ENCODE data around the gene CELA2A. TPM values are rescaled to one million over a fixed set of nuclear protein-coding genes. Genes with fewer than 3 reads are reported as not detected.

Gene CELA2A
- total and polyA plus RNA-seq, 5 donors from 2014 or later, result not detected

- H3K36me3 ChIP-seq (ENCODE audit: control insufficient read depth, insufficient read depth, low read length), result no peaks in the 10 kb centered on the region
- no peaks in the 10 kb centered on the region for H3K27me3 ChIP-seq (ENCODE audit: control insufficient read depth, insufficient read depth, low read length)
- H3K4me1 Mint-ChIP-seq, result no peaks in the 10 kb centered on the region
- DNase-seq (no peak), ATAC-seq (ENCODE audit: low read depth in 2 of 2) (no peak)
- H3K4me1 ChIP-seq (ENCODE audit: control insufficient read depth, insufficient read depth, low read length, poor library complexity, severe bottlenecking), result no peaks in the 10 kb centered on the region
- no peak overlapping the region for H3K27ac Mint-ChIP-seq
- peaks cover 4% of the 10 kb centered on the region for H3K27me3 Mint-ChIP-seq
- peaks cover 0 to 3% (median 0%) of the 10 kb centered on the region in 7 donors for H3K9me3 Mint-ChIP-seq
- no peak overlapping the region for H3K27ac ChIP-seq (ENCODE audit: insufficient read depth, low read length, poor library complexity, severe bottlenecking)
- H3K4me3 ChIP-seq (ENCODE audit: low read depth, low read length), result no peak overlapping the region
- no peaks in the 10 kb centered on the region for H3K9me3 ChIP-seq (ENCODE audit: control insufficient read depth in 2 of 2, low read length in 2 of 2)
- no peaks in the 10 kb centered on the region for H3K36me3 Mint-ChIP-seq
- no peak overlapping the region for H3K4me3 Mint-ChIP-seq
These were observed 7.0 kb upstream of the CELA2A start for GRCh38 chr1:15449567-15449966.

GRCh38 chr1:15451014-15451722 is 5.4 kb upstream of the CELA2A start:
- ATAC-seq (ENCODE audit: low read depth in 2 of 2), result no peak
- Histone ChIP-seq H3K36me3 (ENCODE audit: control insufficient read depth, insufficient read depth, low read length) (no peaks in the 10 kb centered on the region), H3K27me3 (ENCODE audit: control insufficient read depth, insufficient read depth, low read length) (no peaks in the 10 kb centered on the region), H3K4me1 (ENCODE audit: control insufficient read depth, insufficient read depth, low read length, poor library complexity, severe bottlenecking) (no peaks in the 10 kb centered on the region), H3K27ac (ENCODE audit: insufficient read depth, low read length, poor library complexity, severe bottlenecking) (no peak overlapping the region), H3K9me3 (ENCODE audit: control insufficient read depth in 2 of 2, low read length in 2 of 2) (no peaks in the 10 kb centered on the region), H3K4me3 (ENCODE audit: low read depth, low read length) (no peak overlapping the region)
- peaks cover 0 to 3% (median 0%) of the 10 kb centered on the region in 7 donors for H3K9me3 Mint-ChIP-seq
- no peak overlapping the region for H3K4me3 Mint-ChIP-seq
- DNase-seq, result no peak
- H3K4me1 Mint-ChIP-seq, result no peaks in the 10 kb centered on the region
- H3K27me3 Mint-ChIP-seq, result peaks cover 4% of the 10 kb centered on the region
- no peak overlapping the region for H3K27ac Mint-ChIP-seq
- no peaks in the 10 kb centered on the region for H3K36me3 Mint-ChIP-seq

GRCh38 chr1:15452216-15452615 is 4.3 kb upstream of the CELA2A start:
- no peak overlapping the region for H3K4me3 Mint-ChIP-seq
- Histone ChIP-seq H3K9me3 (ENCODE audit: control insufficient read depth in 2 of 2, low read length in 2 of 2) (no peaks in the 10 kb centered on the region), H3K36me3 (ENCODE audit: control insufficient read depth, insufficient read depth, low read length) (no peaks in the 10 kb centered on the region), H3K27me3 (ENCODE audit: control insufficient read depth, insufficient read depth, low read length) (no peaks in the 10 kb centered on the region), H3K4me1 (ENCODE audit: control insufficient read depth, insufficient read depth, low read length, poor library complexity, severe bottlenecking) (no peaks in the 10 kb centered on the region), H3K27ac (ENCODE audit: insufficient read depth, low read length, poor library complexity, severe bottlenecking) (no peak overlapping the region), H3K4me3 (ENCODE audit: low read depth, low read length) (no peak overlapping the region)
- no peaks in the 10 kb centered on the region for H3K4me1 Mint-ChIP-seq
- H3K9me3 Mint-ChIP-seq, result peaks cover 0 to 2% (median 0%) of the 10 kb centered on the region in 7 donors
- H3K36me3 Mint-ChIP-seq, result no peaks in the 10 kb centered on the region
- no peak overlapping the region for H3K27ac Mint-ChIP-seq
- peaks cover 4% of the 10 kb centered on the region for H3K27me3 Mint-ChIP-seq
- ATAC-seq (ENCODE audit: low read depth in 2 of 2), result no peak
- no peak for DNase-seq

- H3K27me3 ChIP-seq (ENCODE audit: control insufficient read depth, insufficient read depth, low read length), result no peaks in the 10 kb centered on the region
- no peak overlapping the region for H3K4me3 ChIP-seq (ENCODE audit: low read depth, low read length)
- H3K36me3 ChIP-seq (ENCODE audit: control insufficient read depth, insufficient read depth, low read length), result no peaks in the 10 kb centered on the region
- Mint-ChIP-seq H3K9me3 (peaks cover 0 to 2% (median 0%) of the 10 kb centered on the region in 7 donors), H3K27ac (no peak overlapping the region), H3K4me1 (no peaks in the 10 kb centered on the region), H3K36me3 (no peaks in the 10 kb centered on the region), H3K27me3 (peaks cover 4% of the 10 kb centered on the region), H3K4me3 (no peak overlapping the region)
- ATAC-seq (ENCODE audit: low read depth in 2 of 2) (no peak), DNase-seq (no peak)
- no peak overlapping the region for H3K27ac ChIP-seq (ENCODE audit: insufficient read depth, low read length, poor library complexity, severe bottlenecking)
- no peaks in the 10 kb centered on the region for H3K9me3 ChIP-seq (ENCODE audit: control insufficient read depth in 2 of 2, low read length in 2 of 2)
- no peaks in the 10 kb centered on the region for H3K4me1 ChIP-seq (ENCODE audit: control insufficient read depth, insufficient read depth, low read length, poor library complexity, severe bottlenecking)
These were observed 3.5 kb upstream of the CELA2A start for GRCh38 chr1:15452866-15453571.

- no peak overlapping the region for H3K27ac Mint-ChIP-seq
- peaks cover 4% of the 10 kb centered on the region for H3K27me3 Mint-ChIP-seq
- Histone ChIP-seq H3K27me3 (ENCODE audit: control insufficient read depth, insufficient read depth, low read length) (no peaks in the 10 kb centered on the region), H3K36me3 (ENCODE audit: control insufficient read depth, insufficient read depth, low read length) (no peaks in the 10 kb centered on the region), H3K27ac (ENCODE audit: insufficient read depth, low read length, poor library complexity, severe bottlenecking) (no peak overlapping the region), H3K4me1 (ENCODE audit: control insufficient read depth, insufficient read depth, low read length, poor library complexity, severe bottlenecking) (no peaks in the 10 kb centered on the region), H3K9me3 (ENCODE audit: control insufficient read depth in 2 of 2, low read length in 2 of 2) (no peaks in the 10 kb centered on the region), H3K4me3 (ENCODE audit: low read depth, low read length) (no peak overlapping the region)
- H3K36me3 Mint-ChIP-seq, result no peaks in the 10 kb centered on the region
- ATAC-seq (ENCODE audit: low read depth in 2 of 2) (no peak), DNase-seq (no peak)
- H3K9me3 Mint-ChIP-seq, result peaks cover 0 to 2% (median 0%) of the 10 kb centered on the region in 7 donors
- no peak overlapping the region for H3K4me3 Mint-ChIP-seq
- H3K4me1 Mint-ChIP-seq, result no peaks in the 10 kb centered on the region
These were observed 2.8 kb upstream of the CELA2A start for GRCh38 chr1:15453734-15454133.

GRCh38 chr1:15454256-15454655 is 2.3 kb upstream of the CELA2A start:
- no peak overlapping the region for H3K4me3 Mint-ChIP-seq
- H3K9me3 Mint-ChIP-seq, result peaks cover 0 to 2% (median 0%) of the 10 kb centered on the region in 7 donors
- H3K27ac Mint-ChIP-seq, result no peak overlapping the region
- H3K9me3 ChIP-seq (ENCODE audit: control insufficient read depth in 2 of 2, low read length in 2 of 2), result no peaks in the 10 kb centered on the region
- peaks cover 4% of the 10 kb centered on the region for H3K27me3 Mint-ChIP-seq
- H3K36me3 ChIP-seq (ENCODE audit: control insufficient read depth, insufficient read depth, low read length), result no peaks in the 10 kb centered on the region
- no peak for ATAC-seq (ENCODE audit: low read depth in 2 of 2)
- H3K4me3 ChIP-seq (ENCODE audit: low read depth, low read length), result no peak overlapping the region
- H3K4me1 ChIP-seq (ENCODE audit: control insufficient read depth, insufficient read depth, low read length, poor library complexity, severe bottlenecking), result no peaks in the 10 kb centered on the region
- no peaks in the 10 kb centered on the region for H3K27me3 ChIP-seq (ENCODE audit: control insufficient read depth, insufficient read depth, low read length)
- H3K4me1 Mint-ChIP-seq, result no peaks in the 10 kb centered on the region
- no peak overlapping the region for H3K27ac ChIP-seq (ENCODE audit: insufficient read depth, low read length, poor library complexity, severe bottlenecking)
- DNase-seq, result no peak
- H3K36me3 Mint-ChIP-seq, result no peaks in the 10 kb centered on the region

GRCh38 chr1:15455522-15455921 is 1.0 kb upstream of the CELA2A start:
- no peaks in the 10 kb centered on the region for H3K9me3 ChIP-seq (ENCODE audit: control insufficient read depth in 2 of 2, low read length in 2 of 2)
- H3K27ac ChIP-seq (ENCODE audit: insufficient read depth, low read length, poor library complexity, severe bottlenecking), result no peak overlapping the region
- peak overlapping the region in 1 of 3 donors; percentile 76 for H3K27ac Mint-ChIP-seq
- ATAC-seq (ENCODE audit: low read depth in 2 of 2) (no peak), DNase-seq (no peak)
- no peaks in the 10 kb centered on the region for H3K36me3 ChIP-seq (ENCODE audit: control insufficient read depth, insufficient read depth, low read length)
- H3K4me3 Mint-ChIP-seq, result no peak overlapping the region
- H3K27me3 ChIP-seq (ENCODE audit: control insufficient read depth, insufficient read depth, low read length), result no peaks in the 10 kb centered on the region
- no peaks in the 10 kb centered on the region for H3K4me1 Mint-ChIP-seq
- H3K4me3 ChIP-seq (ENCODE audit: low read depth, low read length), result no peak overlapping the region
- no peaks in the 10 kb centered on the region for H3K36me3 Mint-ChIP-seq
- H3K9me3 Mint-ChIP-seq, result peaks cover 0 to 2% (median 0%) of the 10 kb centered on the region in 7 donors
- H3K27me3 Mint-ChIP-seq, result peaks cover 4% of the 10 kb centered on the region
- H3K4me1 ChIP-seq (ENCODE audit: control insufficient read depth, insufficient read depth, low read length, poor library complexity, severe bottlenecking), result no peaks in the 10 kb centered on the region

- Histone ChIP-seq H3K4me1 (ENCODE audit: control insufficient read depth, insufficient read depth, low read length, poor library complexity, severe bottlenecking) (no peaks in the 10 kb centered on the region), H3K36me3 (ENCODE audit: control insufficient read depth, insufficient read depth, low read length) (no peaks in the 10 kb centered on the region), H3K4me3 (ENCODE audit: low read depth, low read length) (no peak overlapping the region), H3K9me3 (ENCODE audit: control insufficient read depth in 2 of 2, low read length in 2 of 2) (no peaks in the 10 kb centered on the region), H3K27ac (ENCODE audit: insufficient read depth, low read length, poor library complexity, severe bottlenecking) (no peak overlapping the region), H3K27me3 (ENCODE audit: control insufficient read depth, insufficient read depth, low read length) (no peaks in the 10 kb centered on the region)
- no peaks in the 10 kb centered on the region for H3K9me3 Mint-ChIP-seq
- ATAC-seq (ENCODE audit: low read depth in 2 of 2), result no peak
- peaks cover 4% of the 10 kb centered on the region for H3K27me3 Mint-ChIP-seq
- no peaks in the 10 kb centered on the region for H3K36me3 Mint-ChIP-seq
- no peak overlapping the region for H3K4me3 Mint-ChIP-seq
- no peak overlapping the region for H3K27ac Mint-ChIP-seq
- DNase-seq, result no peak
- H3K4me1 Mint-ChIP-seq, result no peaks in the 10 kb centered on the region
These were observed 1.1 kb downstream of the CELA2A start for GRCh38 chr1:15457585-15457984.
